ENCODE data around the gene NEU2.
"Not testable (repeated sequence)": the region's sequence is repeated elsewhere in the genome, so short reads cannot be mapped to it uniquely, and the experiment has no call there.

Gene NEU2

DNA sequence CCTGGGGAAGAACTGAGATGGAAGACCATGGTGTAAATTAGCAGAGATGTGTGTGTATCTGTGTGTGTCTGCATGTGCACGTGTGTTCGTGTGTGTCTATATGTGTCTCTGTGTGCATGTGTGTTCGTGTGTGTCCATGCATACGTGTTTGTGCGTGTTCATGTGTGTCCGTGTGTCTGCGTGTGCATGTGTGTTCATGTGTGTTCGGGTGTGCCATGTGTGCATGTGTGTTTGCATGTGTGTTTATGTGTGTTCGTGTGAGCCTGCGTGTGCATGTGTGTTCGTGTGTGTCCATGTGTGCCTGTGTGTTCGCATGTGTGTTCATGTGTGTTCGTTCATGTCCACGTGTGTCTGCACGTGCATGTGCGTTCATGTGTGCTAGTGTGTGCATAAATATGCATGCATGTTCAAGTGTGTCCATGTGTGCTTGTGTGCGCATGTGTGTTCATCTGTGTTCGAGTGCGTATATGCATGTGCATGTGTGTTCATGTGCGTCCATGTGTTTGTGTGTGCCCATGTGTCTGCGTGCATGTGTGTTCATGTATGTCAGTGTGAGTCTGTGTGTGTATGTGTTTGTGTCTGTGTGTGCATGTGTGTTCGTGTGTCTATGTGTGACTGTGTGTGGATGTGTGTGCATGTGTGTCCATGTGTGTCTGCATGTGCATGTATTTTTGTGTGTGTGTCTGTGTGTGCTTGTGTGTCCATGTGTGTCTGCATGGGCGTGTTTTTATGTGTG is 3.1 kb downstream of the NEU2 start:
- no peak for DNase-seq

DNA sequence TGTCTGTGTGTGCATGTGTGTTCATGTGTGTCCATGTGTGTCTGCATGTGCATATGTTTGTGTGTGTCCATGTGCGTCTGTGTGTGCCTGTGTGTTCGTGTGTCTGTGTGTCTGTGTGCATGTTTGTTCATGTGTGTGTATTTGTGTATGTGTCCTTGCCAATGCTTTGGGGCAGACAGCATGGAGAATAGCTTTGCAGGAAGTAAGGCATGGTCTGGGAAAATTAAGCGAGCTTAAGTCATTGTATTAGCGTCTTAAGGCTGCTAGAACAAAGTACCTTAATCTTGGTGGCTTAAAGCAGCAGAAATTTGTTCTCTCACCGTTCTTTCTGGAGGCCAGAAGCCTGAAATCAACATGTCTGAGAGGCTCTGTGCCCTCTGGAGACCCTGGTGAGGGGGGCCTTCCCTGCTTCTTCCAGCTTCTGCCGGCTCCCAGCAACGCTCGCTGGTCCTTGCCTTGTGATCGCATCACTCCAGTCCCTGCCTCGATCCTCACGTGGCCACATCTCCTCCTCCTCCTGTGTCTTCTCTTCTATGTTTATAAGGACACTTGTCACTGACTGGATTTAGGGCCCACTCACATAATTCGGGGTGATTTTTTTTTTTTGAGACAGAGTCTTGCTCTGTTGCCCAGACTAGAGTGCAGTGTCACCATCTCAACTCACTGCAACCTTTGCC is 3.8 kb downstream of the NEU2 start:
- DNase-seq: no peak

DNA sequence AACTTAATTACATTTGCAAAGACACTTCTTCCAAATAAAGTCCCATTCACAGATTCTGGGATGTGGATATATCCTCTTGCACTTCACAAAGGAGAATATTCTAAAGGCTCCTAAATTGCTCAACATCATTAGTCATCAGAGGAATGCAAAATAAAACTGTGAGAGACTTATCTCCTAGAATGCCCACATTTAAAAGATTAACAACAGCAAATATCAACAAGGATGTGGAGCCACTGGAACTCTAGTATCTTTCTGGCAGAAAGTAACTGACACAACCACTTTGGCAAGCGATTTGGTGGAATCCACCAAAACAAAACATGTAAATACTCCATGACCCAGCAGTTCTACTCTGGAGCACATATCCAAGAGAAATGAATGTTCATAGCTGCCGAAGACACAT is 4.6 kb downstream of the NEU2 start:
- no peak for DNase-seq

DNA sequence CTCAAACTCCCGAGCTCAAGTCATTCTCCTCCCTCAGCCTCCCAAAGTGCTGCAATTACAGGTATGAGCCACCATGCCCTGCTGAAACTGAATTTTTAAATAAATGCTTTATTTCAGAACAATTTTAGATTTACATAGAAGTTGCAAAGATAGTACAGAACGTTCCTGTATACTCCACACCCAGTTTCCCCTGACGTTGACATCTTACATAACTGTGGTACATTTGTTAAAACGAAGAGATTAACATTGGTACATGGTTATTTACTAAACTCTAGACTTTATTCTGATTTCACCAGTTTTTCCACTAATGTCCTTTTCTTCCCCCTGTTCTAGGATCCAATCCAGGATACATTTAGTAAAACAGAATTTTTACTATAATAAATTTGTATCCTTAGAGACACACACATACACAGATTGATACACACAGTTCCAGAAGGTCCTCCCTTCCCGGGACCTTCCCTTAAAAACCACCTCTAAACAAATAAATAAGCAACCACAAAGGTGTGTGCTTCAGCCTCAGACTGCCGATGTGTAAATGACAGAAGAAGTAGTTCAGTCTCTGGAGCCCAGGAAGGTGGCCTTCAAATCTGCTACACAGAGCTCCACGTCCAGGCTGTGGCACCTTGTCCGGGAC is 6.9 kb downstream of the NEU2 start:
- no peak for DNase-seq

DNA sequence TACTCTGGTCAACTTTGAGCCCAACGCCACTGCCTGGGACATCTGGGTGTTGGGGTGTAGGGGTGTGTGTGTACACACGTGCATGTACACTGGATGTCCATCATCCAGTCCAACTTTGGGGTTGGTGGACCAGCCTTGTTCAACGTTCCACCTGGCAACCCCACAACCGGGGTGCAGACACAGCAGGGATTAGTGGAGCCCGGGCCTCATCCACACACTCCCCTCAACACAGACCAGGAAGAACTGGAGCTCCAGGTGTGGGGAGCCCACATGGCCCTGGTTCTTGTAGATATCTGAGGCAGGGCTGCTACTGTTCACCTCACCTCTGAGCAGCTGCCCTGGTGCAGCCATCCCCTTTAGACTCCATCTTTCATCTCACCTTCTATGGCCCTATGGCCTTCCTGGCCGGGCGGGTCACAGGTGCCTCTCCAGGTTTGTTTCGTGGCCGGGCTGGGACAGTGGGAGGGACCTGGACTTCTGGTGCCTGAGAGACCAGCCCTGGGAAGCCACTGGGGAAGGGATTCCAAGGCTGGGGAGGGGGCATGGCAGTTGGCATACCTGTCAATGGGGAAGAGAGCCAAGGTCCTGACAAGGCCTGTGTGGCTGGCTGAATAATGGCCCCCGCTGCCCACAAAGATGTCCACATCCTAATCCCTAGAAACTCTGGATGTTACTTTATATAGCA is 7.5 kb downstream of the NEU2 start:
- no peak for DNase-seq

DNA sequence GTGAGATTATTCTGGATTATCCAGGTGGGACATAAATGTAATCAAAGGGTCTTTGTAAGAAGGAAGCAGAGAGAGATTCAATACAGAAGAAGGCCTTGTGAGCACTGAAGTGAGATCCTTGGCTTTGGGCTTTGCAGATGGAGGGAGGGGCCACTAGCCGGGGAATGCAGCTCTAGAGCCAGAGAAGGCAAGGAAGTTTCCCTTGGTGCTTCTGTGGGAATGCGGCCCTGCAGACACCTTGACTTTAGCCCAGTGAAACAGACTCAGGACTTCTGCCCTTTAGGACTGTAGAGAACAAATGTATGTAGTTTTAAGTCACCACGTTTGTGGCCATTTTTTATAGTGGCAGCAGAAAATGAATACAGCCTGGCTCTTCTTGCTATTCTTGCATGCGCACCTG is 8.1 kb downstream of the NEU2 start:
- no peak for DNase-seq

DNA sequence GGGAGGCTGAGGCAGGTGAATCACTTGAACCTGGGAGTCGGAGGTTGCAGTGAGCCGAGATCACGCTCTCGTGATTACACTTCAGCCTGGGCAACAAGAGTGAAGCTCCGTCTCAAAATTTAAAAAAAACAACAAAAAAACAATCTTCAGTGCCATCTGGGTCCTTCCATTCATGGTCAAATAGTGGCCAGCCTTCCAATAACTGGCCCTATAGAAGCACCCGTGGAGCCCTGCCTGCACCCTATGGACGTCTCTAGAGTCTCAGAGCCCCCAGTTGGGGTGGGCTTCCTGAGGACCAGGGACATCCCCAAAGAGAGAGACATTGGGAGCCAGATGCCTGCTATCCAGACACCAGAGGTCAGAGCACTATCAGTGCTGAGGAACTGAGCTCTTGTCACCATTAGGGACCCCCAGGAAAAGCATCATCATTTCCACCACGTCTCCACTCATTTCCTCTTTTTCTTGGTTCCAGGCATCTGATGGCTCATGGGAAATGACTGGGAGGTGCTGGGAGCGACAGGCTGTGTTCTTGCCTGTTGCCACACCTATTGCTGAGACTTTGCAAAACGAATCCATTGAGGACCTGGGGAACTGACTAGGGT is 9.4 kb downstream of the NEU2 start:
- no peak for DNase-seq

DNA sequence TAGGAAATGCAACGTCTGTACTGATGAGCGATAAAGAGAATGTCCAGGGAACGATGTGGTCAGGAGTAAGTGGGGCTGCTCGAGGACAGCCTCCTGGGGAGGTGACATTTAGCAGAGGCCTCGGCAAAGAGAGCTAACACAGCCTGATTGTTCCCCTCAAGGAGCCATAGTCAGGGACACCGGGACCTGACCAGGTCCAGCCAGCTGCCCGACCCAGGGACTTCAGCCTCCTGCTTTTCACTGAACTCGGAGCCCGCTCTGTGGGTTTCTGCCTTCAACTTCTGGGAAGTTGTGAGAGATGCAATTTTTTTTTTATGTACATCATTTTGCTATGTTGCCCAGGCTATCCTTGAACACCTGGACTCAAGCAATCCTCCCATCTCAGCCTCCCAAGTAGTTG is 10.1 kb downstream of the NEU2 start:
- no peak for DNase-seq

DNA sequence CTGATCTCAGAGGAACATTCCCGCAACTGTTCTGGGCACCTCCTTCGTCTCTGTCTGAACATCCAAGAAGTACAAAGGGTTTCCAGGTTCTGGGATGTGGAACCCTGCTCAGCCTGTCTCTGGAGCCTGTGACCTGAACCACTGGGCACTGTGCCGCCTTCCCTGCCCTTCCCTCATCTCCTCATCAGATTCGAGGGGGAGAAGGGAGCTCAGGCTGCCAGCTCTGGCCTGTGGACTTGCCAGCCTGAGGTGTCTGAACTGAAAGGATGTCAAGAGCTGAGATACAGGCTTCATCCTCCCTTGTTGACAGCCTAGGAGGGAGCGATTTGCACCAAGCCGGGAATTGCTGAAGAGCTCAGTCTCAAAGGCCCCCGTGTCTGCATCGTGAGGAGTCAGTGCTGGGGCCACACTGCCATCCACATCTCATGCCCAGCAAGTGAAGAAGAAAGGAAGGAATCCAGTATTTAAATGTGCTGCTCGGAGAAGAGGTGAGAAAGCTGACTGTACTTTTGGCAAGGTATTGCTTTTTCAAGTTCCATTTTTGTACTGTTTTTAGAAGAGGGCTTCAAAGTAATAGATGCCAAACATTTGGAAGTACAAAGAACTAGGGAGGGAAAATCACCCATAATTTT is 12.6 kb downstream of the NEU2 start:
- DNase-seq: no peak

DNA sequence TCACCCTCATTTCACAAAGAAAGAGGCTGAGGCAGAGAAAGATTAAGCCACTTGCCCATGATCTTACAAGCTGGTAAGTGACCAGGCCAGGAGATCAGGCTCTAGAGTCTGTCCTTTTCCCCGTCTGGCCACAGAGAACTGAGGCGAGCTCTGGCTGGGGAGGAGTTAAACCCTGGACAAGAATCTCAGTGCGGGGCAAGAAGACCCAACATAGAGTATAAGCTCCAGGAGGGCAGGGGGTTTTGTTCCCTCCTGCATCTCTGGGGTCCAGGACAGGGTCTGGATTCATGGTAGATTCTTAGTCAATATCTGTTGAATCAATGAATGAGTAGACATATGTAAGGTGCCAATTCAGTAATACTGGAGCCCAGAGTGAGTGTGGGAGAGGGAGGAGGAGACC is 14.7 kb downstream of the NEU2 start:
- no peak for DNase-seq

DNA sequence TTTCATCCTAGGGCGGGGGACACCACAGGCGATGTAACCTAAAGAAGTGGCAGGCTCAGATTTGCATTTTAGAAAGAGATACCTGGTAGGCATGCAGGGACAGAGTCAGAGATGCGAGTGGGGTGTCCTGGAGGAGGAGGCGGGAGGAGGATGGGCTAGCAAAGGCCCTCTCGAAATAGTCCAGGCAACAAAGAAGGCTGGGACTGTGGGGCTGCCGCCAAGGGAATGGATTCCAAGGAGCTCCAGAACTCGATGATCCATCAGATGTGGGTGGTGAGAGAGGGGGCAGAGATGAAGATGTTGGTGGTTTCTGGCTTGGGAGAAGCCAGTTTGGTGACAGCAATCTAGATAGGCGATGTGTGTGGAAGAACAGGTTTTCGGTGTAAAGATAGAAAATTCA is 15.2 kb downstream of the NEU2 start:
- no peak for DNase-seq

DNA sequence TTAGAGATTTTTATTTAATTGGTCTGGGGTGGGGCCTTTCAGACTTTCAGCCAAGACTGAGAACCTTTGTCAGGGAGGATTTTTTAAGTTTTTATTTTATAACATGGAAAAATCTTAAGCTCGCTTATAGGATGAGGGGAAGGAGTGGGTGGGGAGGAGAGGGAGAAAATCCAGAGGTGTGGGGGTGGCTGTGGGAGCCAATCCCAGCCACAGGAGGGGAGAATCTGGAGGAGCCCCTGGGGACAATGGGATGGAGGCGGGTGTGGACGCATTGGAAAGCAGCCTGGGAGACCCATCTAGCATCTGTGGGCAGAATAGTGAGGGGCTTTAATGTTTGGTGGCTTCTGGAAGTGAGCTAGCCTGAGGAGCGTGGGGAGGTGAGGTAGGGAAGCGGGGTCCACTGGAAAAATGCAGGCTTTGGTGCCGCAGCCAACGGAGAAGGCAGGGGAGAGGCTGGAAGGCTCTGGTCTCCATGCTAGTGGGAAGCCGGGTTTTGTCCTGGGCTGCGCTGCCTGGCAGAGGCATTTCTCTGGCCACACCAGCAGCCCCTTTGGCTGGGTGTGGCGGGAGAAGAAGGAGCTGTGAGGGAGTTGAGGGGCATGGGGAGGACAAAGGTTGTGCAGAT is 16.2 kb downstream of the NEU2 start:
- no peak for DNase-seq

DNA sequence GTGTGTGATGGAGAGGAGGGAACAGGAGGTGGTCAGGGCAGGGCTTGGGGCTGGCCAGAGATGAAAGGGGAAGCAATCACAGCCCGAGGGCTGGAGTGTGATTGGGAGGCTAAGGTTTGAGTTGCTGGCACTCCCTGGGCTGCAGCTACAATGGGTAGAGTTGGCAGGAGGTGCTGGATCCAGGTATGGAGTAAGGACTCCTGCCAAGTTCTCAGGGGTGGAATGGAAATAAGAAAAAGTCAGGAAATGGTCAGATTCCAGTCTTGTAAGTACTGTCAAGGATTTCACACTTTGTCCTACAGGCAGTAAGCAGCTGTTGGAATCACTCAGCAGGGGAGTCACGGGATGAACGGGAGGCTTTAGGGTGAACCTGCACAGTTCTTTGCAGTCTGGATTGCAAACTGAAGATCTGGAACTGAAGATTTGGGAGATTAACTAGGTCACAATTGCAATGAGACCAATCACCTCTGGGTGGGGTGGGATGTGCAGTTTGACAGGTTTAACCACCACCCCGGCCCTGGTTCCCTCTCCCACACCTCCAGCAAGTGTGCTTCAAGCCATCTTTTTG is 16.8 kb downstream of the NEU2 start:
- no peak for DNase-seq

DNA sequence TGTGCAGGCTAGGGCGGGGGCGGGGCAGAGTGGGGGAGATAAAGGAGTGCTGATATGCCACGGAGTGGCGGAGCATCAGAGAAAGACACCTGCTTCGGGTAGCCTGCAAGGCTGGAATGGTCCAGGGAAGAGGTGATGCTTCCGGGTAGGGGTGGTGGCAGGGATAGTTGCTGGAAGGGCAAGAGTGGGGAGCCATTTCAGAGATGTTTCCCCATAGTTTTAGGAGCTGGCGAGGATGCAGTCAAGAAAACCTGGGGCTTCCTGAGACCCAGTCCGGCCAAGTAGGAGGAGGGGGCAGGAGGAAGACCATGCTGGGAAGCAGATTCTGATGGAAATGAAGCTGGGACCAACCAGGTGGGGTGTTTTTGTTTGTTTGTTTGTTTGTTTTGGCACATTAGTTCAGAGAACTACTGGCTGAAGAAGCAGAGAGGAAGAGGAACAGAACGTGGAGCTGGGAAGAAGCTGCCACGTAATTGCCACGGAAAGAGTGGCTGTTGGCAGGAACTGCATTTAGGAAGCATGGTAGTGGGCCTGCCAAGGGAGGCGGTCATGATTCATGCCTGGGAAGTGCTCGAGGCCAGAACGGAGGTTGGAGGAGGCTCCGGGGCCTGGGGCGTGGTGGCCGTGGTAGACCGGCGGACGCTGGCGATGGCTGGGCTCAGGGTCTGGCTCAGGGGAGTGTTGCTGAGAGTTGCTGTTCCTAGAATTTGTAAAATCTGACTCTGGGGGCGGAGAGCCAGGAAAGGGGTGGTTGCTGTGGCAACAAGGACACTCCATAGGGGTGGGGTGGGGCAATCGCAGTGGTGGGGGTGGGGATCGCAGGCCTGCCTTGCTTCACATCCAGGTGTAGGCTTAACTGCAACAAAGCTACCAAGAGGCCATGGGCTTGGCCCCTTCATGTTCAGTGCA is 19.0 kb downstream of the NEU2 start:
- no peak for DNase-seq

DNA sequence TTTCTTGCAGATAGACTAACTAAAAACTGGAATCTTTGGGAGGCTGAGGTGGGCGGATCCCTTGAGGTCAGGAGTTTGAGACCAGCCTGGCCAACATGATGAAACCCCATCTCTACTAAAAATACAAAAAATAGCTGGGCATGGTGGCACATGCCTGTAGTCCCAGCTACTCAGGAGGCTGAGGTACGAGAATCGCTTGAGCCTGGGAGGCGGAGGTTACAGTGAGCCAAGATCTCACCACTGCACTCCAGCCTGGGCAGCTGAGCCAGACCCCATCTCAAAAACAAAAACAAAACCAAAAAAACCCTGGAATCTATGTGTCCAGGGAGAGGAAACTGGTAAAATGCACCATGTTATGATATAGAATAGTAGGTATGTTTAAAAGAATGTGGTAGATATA is 20.0 kb downstream of the NEU2 start:
- DNase-seq: not testable (repeated sequence)

DNA sequence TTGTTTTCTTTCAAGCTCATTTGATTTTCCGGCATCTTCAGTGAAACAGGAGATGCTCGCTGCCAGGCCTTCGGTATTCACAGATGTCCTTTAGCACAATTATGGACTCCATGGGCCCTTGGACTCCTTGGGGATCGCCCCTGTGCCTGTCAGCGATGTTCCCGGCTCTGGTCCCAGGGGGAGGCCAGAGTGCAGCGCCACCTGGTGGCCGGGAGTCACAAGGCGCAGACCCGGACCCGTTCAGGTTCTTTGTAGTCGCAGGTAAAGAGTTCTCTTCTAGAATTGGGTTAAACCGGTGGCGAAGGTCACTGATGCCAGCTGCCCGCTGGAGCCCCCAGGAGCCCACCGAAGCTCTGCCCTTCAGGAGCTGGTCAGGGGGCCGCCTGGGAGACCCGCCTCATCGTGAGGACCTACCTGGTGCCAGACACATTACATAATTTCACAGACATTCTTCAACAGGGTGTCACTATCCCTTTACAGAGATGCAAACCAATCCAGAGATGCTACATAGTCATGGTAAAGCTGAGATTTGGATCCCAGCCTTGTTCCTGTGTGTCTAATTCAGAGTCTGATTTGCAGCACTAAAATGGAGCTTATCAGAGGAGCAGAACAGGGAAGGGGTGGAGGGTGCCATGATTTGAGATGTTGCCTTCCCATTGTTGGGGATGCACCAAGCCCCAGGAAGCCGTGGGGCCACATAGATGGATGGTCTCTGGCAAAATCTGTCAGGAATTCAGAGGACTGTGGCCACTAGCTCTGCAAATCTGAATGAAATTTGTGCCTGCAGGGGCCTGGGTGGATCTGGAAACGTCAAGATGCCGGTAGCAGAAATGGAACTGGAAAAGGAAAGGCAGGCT is 21.7 kb downstream of the NEU2 start:
- DNase-seq: peak; percentile 73

DNA sequence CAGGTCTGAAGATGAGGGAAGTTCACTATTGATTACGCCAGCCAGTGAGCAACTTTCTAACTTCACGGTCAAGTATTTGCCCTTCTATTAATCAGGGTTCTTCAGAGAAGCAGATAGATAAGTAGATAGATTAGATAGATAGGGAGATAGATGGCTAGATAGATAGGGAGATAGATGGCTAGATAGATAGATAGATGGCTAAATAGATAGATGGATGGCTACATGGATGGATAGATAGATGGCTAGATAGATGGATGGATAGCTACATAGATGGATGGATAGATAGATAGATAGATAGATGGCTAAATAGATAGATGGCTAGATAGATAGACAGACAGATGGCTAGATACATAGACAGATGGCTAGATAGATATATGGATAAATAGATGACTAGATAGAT is 22.9 kb downstream of the NEU2 start:
- no peak for DNase-seq

DNA sequence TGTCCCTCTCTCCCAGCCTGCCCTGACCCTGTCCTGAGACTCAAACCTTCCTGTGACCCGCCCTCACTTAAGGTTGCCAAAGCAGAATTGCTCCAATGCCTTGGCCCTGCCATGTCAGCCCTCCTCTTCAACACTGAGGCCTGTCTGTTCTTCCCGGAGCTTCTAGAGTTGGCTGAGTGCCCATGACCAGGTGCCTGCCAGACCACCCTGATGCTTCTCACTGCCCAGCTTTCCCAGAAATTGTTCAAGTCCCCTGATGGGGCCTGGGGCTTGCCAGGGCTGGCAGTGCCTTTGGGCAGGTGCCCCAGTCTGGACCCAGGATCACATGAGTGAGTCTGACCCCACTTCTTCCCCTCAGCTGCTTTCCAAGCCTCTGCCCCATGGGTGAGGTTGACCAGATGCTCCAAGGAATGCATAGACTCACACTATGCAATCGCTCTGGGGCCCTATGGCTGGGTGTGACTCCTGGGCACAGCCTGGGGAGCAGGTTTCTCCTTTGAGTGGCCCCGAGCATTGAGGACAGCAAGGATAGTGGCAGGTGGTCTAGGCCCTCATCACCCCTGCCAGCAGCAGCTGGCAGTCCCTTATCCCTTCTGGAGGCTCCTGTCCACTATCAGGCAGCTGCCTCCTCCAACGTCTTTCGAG is 24.6 kb downstream of the NEU2 start:
- no peak for DNase-seq
